ENCODE results near the gene KRTAP5-6.

KRTAP5-6 gene

GRCh38 chr11:1734641-1735081 is 37.7 kb downstream of the KRTAP5-6 start:
- TF ChIP-seq ELF4 (IDR thresholded peaks at IDR 0.05) (no peak), LEF1 (IDR thresholded peaks at IDR 0.05; ENCODE audit: borderline replicate concordance) (no peak), TARDBP (IDR thresholded peaks at IDR 0.05) (no peak), L3MBTL2 (conservative IDR thresholded peaks at IDR 0.05) (no peak), SUZ12 (IDR thresholded peaks at IDR 0.05) (no peak), NFRKB (IDR thresholded peaks at IDR 0.05) (no peak), PKNOX1 (IDR thresholded peaks at IDR 0.05) (no peak), ZNF384 (IDR thresholded peaks at IDR 0.05) (no peak), FOXK2 (IDR thresholded peaks at IDR 0.05) (no peak), ARNT (IDR thresholded peaks at IDR 0.05) (no peak), FOXA1 (IDR thresholded peaks at IDR 0.05) (no peak), BHLHE40 (IDR thresholded peaks at IDR 0.05; ENCODE audit: borderline replicate concordance) (no peak), HDGF (IDR thresholded peaks at IDR 0.05; ENCODE audit: borderline replicate concordance) (no peak), FOXM1 (IDR thresholded peaks at IDR 0.05; ENCODE audit: borderline replicate concordance) (no peak), CTBP1 (IDR thresholded peaks at IDR 0.05; ENCODE audit: borderline replicate concordance) (no peak), SP1 (IDR thresholded peaks at IDR 0.05) (no peak)
- CTCF ChIA-PET: no interaction called here
- DNase-seq (ENCODE audit: extremely low spot score): no peak
- POLR2A ChIA-PET: no interaction called here

GRCh38 chr11:1735271-1735670 is 38.3 kb downstream of the KRTAP5-6 start:
- ChIA-PET POLR2A (no interaction called here), CTCF (no interaction called here)
- no peak for TF ChIP-seq FOXM1 (IDR thresholded peaks at IDR 0.05; ENCODE audit: borderline replicate concordance)
- no peak for TF ChIP-seq FOXA1 (IDR thresholded peaks at IDR 0.05)
- TF ChIP-seq ELF4 (IDR thresholded peaks at IDR 0.05): no peak
- no peak for TF ChIP-seq CTBP1 (IDR thresholded peaks at IDR 0.05; ENCODE audit: borderline replicate concordance)
- TF ChIP-seq NFRKB (IDR thresholded peaks at IDR 0.05): no peak
- TF ChIP-seq HDGF (IDR thresholded peaks at IDR 0.05; ENCODE audit: borderline replicate concordance): no peak
- no peak for TF ChIP-seq ZNF384 (IDR thresholded peaks at IDR 0.05)
- TF ChIP-seq LEF1 (IDR thresholded peaks at IDR 0.05; ENCODE audit: borderline replicate concordance): no peak
- TF ChIP-seq TARDBP (IDR thresholded peaks at IDR 0.05): no peak
- TF ChIP-seq ARNT (IDR thresholded peaks at IDR 0.05): no peak
- TF ChIP-seq SUZ12 (IDR thresholded peaks at IDR 0.05): no peak
- TF ChIP-seq FOXK2 (IDR thresholded peaks at IDR 0.05): no peak
- TF ChIP-seq PKNOX1 (IDR thresholded peaks at IDR 0.05): no peak
- no peak for TF ChIP-seq SP1 (IDR thresholded peaks at IDR 0.05)
- TF ChIP-seq BHLHE40 (IDR thresholded peaks at IDR 0.05; ENCODE audit: borderline replicate concordance): no peak
- no peak for TF ChIP-seq L3MBTL2 (conservative IDR thresholded peaks at IDR 0.05)
- DNase-seq (ENCODE audit: extremely low spot score): no peak

- ChIA-PET CTCF (interaction anchor here (0.6 kb wide), 1 partner anchor 386 kb away, joined by 8 read pairs; no protein-coding TSS in a partner anchor), POLR2A (no interaction called here)
- TF ChIP-seq SP1 (IDR thresholded peaks at IDR 0.05): no peak
- no peak for TF ChIP-seq ZNF384 (IDR thresholded peaks at IDR 0.05)
- no peak for TF ChIP-seq TARDBP (IDR thresholded peaks at IDR 0.05)
- no peak for TF ChIP-seq LEF1 (IDR thresholded peaks at IDR 0.05; ENCODE audit: borderline replicate concordance)
- no peak for TF ChIP-seq BHLHE40 (IDR thresholded peaks at IDR 0.05; ENCODE audit: borderline replicate concordance)
- no peak for TF ChIP-seq FOXK2 (IDR thresholded peaks at IDR 0.05)
- no peak for TF ChIP-seq CTBP1 (IDR thresholded peaks at IDR 0.05; ENCODE audit: borderline replicate concordance)
- TF ChIP-seq HDGF (IDR thresholded peaks at IDR 0.05; ENCODE audit: borderline replicate concordance): no peak
- TF ChIP-seq FOXM1 (IDR thresholded peaks at IDR 0.05; ENCODE audit: borderline replicate concordance): no peak
- TF ChIP-seq PKNOX1 (IDR thresholded peaks at IDR 0.05): no peak
- TF ChIP-seq ELF4 (IDR thresholded peaks at IDR 0.05): no peak
- TF ChIP-seq NFRKB (IDR thresholded peaks at IDR 0.05): no peak
- TF ChIP-seq FOXA1 (IDR thresholded peaks at IDR 0.05): no peak
- no peak for TF ChIP-seq SUZ12 (IDR thresholded peaks at IDR 0.05)
- TF ChIP-seq ARNT (IDR thresholded peaks at IDR 0.05): no peak
- no peak for TF ChIP-seq L3MBTL2 (conservative IDR thresholded peaks at IDR 0.05)
- DNase-seq (ENCODE audit: extremely low spot score): no peak
Measured at GRCh38 chr11:1736447-1736992, 39.5 kb downstream of the KRTAP5-6 start.

GRCh38 chr11:1737080-1737757 is 40.2 kb downstream of the KRTAP5-6 start:
- no peak for DNase-seq (ENCODE audit: extremely low spot score)
- CTCF ChIA-PET: no interaction called here
- TF ChIP-seq ARNT (IDR thresholded peaks at IDR 0.05) (no peak), ZNF384 (IDR thresholded peaks at IDR 0.05) (no peak), TARDBP (IDR thresholded peaks at IDR 0.05) (no peak), FOXK2 (IDR thresholded peaks at IDR 0.05) (no peak), FOXA1 (IDR thresholded peaks at IDR 0.05) (no peak), FOXM1 (IDR thresholded peaks at IDR 0.05; ENCODE audit: borderline replicate concordance) (no peak), SP1 (IDR thresholded peaks at IDR 0.05) (no peak)
- POLR2A ChIA-PET: no interaction called here

- CTCF ChIA-PET: interaction anchor here (0.5 kb wide), 1 partner anchor 85 kb away, joined by 5 read pairs; no protein-coding TSS in a partner anchor
- POLR2A ChIA-PET: no interaction called here
- TF ChIP-seq LEF1 (IDR thresholded peaks at IDR 0.05; ENCODE audit: borderline replicate concordance) (no peak), ARNT (IDR thresholded peaks at IDR 0.05) (no peak), PKNOX1 (IDR thresholded peaks at IDR 0.05) (no peak), FOXA1 (IDR thresholded peaks at IDR 0.05) (no peak), HDGF (IDR thresholded peaks at IDR 0.05; ENCODE audit: borderline replicate concordance) (no peak), BHLHE40 (IDR thresholded peaks at IDR 0.05; ENCODE audit: borderline replicate concordance) (no peak), SUZ12 (IDR thresholded peaks at IDR 0.05) (no peak)
Measured at GRCh38 chr11:1738380-1738779, 41.4 kb downstream of the KRTAP5-6 start.

More at GRCh38 chr11:1738380-1738779, 41.4 kb downstream of the KRTAP5-6 start:
- DNase-seq (ENCODE audit: extremely low spot score): no peak
